ENCODE data around the gene PRKCB.

The PRKCB gene

DNA sequence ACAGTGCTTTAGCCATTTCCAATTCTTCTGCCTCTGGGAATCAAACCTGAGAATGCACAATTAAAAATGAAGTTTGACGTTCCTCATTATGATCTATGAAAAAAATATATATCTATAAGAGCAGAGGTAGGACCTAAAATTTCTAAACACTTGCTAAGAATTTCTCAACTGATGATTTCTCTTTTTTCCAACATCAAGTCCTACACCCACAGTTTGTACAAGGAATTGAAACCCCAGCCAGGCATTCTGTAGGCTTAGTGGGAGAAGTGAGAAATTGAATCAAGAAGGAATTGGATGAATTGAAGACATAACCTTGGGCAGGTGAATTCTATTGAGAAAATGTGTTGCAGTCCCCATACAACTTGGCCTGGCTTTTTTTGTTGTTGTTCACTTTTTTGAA lies 423.0 kb downstream of the PRKCB start:
- DNase-seq, result no peak

DNA sequence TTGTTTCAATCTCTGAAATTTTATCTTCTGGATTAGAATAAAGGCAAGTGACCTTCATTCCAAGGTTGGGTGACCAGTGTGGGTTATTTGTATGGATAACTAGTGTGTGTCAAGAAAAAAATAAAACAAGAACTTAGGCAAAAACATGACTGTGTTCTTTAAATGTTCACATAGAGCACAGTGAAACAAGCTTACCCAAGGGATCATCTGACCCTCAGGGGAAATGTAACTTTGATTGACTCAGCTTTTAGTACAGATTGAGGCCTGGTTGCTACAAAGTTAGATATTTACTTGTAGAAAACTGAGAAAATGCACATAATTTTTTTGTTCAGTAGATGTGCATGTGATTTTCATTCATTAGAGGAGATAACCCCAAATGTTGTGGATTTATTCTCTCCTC lies 427.0 kb downstream of the PRKCB start:
- DNase-seq, result no peak
